HepG2 (cell line): Measurements from ENCODE around the gene ACOX3. TPM values are rescaled to one million over a fixed set of nuclear protein-coding genes. Genes with fewer than 3 reads are reported as not detected.

Experiments
- AGO2 ChIP-seq: fragments of 200-400 bp; formaldehyde crosslinking; optimal IDR thresholded peaks from 2 replicates; pipeline ENCODE3; 2017; ENCODE audit warnings: mild to moderate bottlenecking, low read depth, low read length, moderate library complexity
- ARNTL ChIP-seq: sonication (generic); formaldehyde crosslinking; IDR thresholded peaks from 2 replicates; pipeline ENCODE4 v1.4.0; 2020; ENCODE audit warnings: mild to moderate bottlenecking, missing genetic modification reagents
- ASH2L ChIP-seq: fragments of 300-600, 200-600 bp; sonication (generic); IDR thresholded peaks from 2 replicates; pipeline ENCODE4 v1.7.0; 2017; ENCODE audit warnings: low read depth, mild to moderate bottlenecking, moderate library complexity, mixed read lengths, low read length; ENCODE audit not compliant: insufficient read length
- CBFB ChIP-seq: sonication (generic); formaldehyde crosslinking; IDR thresholded peaks from 2 replicates; pipeline ENCODE4 v1.4.0; 2020; ENCODE audit warnings: missing genetic modification reagents
- FOXO1 ChIP-seq: sonication (generic); formaldehyde crosslinking; IDR thresholded peaks from 2 replicates; pipeline ENCODE4 v1.4.0; 2020; ENCODE audit warnings: missing genetic modification reagents
- HNRNPLL ChIP-seq: fragments of 200-400 bp; formaldehyde crosslinking; IDR thresholded peaks from 2 replicates; pipeline ENCODE4 v1.6.1; 2017; ENCODE audit warnings: mild to moderate bottlenecking, low read depth, low read length; ENCODE audit not compliant: poor library complexity, severe bottlenecking
- HOXD1 ChIP-seq: sonication (generic); formaldehyde crosslinking; IDR thresholded peaks from 2 replicates; pipeline ENCODE4 v1.5.0; 2020; ENCODE audit warnings: missing genetic modification reagents
- IRF2 ChIP-seq: IDR thresholded peaks from 2 replicates; pipeline ENCODE4 v1.6.1; 2018; ENCODE audit warnings: missing genetic modification reagents, missing compliant biosample characterization
- LCORL ChIP-seq, 2 experiments: fragments of 450-650 bp in 1 of 2; sonication (generic) in 1 of 2; formaldehyde crosslinking in 1 of 2; IDR thresholded peaks; 2 replicates each; pipeline versions ENCODE4 v1.5.0 to v1.6.1; 2017 to 2020; ENCODE audit warnings: antibody characterized with exemption in 1 of 2, missing genetic modification reagents in 1 of 2
- MAX ChIP-seq: IDR thresholded peaks from 2 replicates; pipeline ENCODE4 v1.6.1; 2012; ENCODE audit warnings: inconsistent platforms
- MLLT10 ChIP-seq: sonication (generic); formaldehyde crosslinking; IDR thresholded peaks from 2 replicates; pipeline ENCODE4 v1.4.0; 2020; ENCODE audit warnings: missing genetic modification reagents
- NFKB2 ChIP-seq: sonication (generic); formaldehyde crosslinking; IDR thresholded peaks from 2 replicates; pipeline ENCODE4 v1.4.0; 2020; ENCODE audit warnings: missing genetic modification reagents, borderline replicate concordance
- NR2C2 ChIP-seq: sonication (generic); formaldehyde crosslinking; IDR thresholded peaks from 2 replicates; pipeline ENCODE4 v1.4.0; 2020; ENCODE audit warnings: missing genetic modification reagents, mild to moderate bottlenecking, moderate library complexity, borderline replicate concordance
- NR2F2 ChIP-seq: IDR thresholded peaks from 2 replicates; pipeline ENCODE4 v1.6.1; 2012; ENCODE audit warnings: low read depth, inconsistent platforms, borderline replicate concordance
- SNAI1 ChIP-seq: sonication (generic); formaldehyde crosslinking; IDR thresholded peaks from 2 replicates; pipeline ENCODE4 v1.5.0; 2020; ENCODE audit warnings: mild to moderate bottlenecking, missing genetic modification reagents, borderline replicate concordance
- TEAD3 ChIP-seq: optimal IDR thresholded peaks from 2 replicates; pipeline ENCODE3; 2016; ENCODE audit warnings: borderline replicate concordance
- ZNF3 ChIP-seq: IDR thresholded peaks from 2 replicates; pipeline ENCODE4 v1.7.0; 2017; ENCODE audit warnings: inconsistent platforms
- ZNF552 ChIP-seq: sonication (generic); formaldehyde crosslinking; IDR thresholded peaks from 2 replicates; pipeline ENCODE4 v1.9.0; 2022; ENCODE audit warnings: missing genetic modification reagents, mild to moderate bottlenecking, borderline replicate concordance
- ZNF775 ChIP-seq: sonication (generic); formaldehyde crosslinking; IDR thresholded peaks from 2 replicates; pipeline ENCODE4 v1.4.0; 2020; ENCODE audit warnings: missing genetic modification reagents, mild to moderate bottlenecking, moderate library complexity, borderline replicate concordance
- polyA plus RNA-seq, 8 experiments: library from polyadenylated mRNA; depleted of rRNA in 3 of 8; stranded (reverse) in 7 of 8; unstranded in 1 of 8; fragments of >200 nt; fragmentation: Illumina TruSeq in 4 of 8; extraction: Trizol in 4 of 8; gene quantifications; 2 replicates each; pipeline versions ENCODE4 v1.2.1 to v1.2.3, GENCODE V29; 2011 to 2016; ENCODE audit warnings: low read depth in 4 of 8, missing spikeins in 1 of 8, mixed read lengths in 1 of 8; ENCODE audit not compliant: insufficient read depth in 1 of 8
- total RNA-seq, 5 experiments: library from RNA; depleted of rRNA; stranded (reverse); fragments of >200 nt; fragmentation: Illumina TruSeq; extraction: Trizol; gene quantifications; 2 replicates each; pipeline ENCODE4 v1.2.3, GENCODE V29; 2016; ENCODE audit warnings: low read depth in 1 of 5
- TF ChIP-seq, protein P1 (sequence below): sonication (generic); formaldehyde crosslinking; IDR thresholded peaks from 2 replicates; pipeline ENCODE4 v1.9.0; 2021; ENCODE audit warnings: missing genetic modification reagents, borderline replicate concordance
- TF ChIP-seq, protein P2 (sequence below): IDR thresholded peaks from 2 replicates; pipeline ENCODE4 v1.6.1; 2016; ENCODE audit warnings: missing genetic modification reagents, missing compliant biosample characterization
- TF ChIP-seq, protein P3 (sequence below): sonication (generic); formaldehyde crosslinking; IDR thresholded peaks from 2 replicates; pipeline ENCODE4 v1.8.0; 2022; ENCODE audit warnings: missing genetic modification reagents, mild to moderate bottlenecking, borderline replicate concordance
- TF ChIP-seq, protein P4 (sequence below): sonication (generic); formaldehyde crosslinking; IDR thresholded peaks from 2 replicates; pipeline ENCODE4 v1.4.0; 2020; ENCODE audit warnings: missing genetic modification reagents
- TF ChIP-seq, protein P5 (sequence below): IDR thresholded peaks from 2 replicates; pipeline ENCODE4 v1.6.1; 2016

The ACOX3 gene
- total and polyA plus RNA-seq, 2 of the 13 experiments (the other 11 are each of a cell fraction or from before 2014, with no cell fraction given): 4.2 to 17.8 TPM

DNA sequence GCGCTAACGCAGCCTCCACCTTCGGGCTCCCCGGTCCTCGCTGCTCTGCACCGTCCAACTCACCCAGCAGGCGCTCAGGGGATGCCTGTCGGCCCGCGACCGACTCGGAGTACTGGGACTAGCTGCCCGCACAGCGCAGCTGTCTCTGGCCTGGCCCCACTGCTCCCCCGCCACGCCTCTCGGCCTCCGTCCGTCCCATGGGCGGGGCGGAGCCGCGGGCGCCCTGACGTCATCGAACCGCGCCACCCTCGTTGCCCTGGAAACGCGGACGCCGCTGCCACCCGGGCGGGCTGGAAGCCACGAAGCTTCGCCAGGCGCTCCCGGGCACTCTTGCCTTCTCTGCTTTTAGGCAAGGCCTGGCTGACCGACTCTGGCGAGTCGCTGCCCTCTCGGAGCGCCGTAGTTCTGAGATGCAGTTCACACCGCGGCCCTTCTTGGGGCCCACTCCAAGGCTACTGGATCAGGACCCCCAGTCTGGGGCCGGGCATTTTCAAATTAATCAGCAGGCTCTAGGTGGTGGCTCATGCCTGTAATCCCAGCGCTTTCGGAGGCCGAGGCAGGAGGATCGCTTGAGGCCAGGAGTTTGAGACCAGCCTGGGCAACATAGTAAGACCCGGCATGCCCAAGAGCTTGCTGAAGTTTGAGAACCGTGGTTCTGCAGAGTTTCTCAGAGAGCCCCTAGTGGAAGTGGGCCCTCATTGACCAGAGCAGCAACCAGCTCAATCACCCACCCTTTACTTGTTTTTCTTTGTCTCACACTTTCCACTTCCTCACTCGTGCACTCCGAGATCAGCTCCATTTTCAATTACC is 12.0 kb downstream of the ACOX3 start (continued):
- TF ChIP-seq NR2C2 (peak; percentile 51; the same call in 1 of the 2 replicates), TEAD3 (CRISPR knock-in tag) (no peak), ZNF775 (CRISPR knock-in tag) (no peak), FOXO1 (peak; percentile 44; the same call in 1 of the 2 replicates), AGO2 (peak; percentile 95), CBFB (CRISPR knock-in tag) (peak; percentile 91), ASH2L (peak; percentile 44), HNRNPLL (peak; percentile 44), IRF2 (CRISPR knock-in tag) (peak; percentile 77), ZNF3 (no peak), HOXD1 (CRISPR knock-in tag) (no peak), ARNTL (CRISPR knock-in tag) (no peak), MLLT10 (CRISPR knock-in tag) (no peak), NR2F2 (no peak), SNAI1 (peak; percentile 80; the same call in 1 of the 2 replicates), MAX (peak; percentile 83), LCORL (IDR thresholded peaks at IDR 0.05) (no peak), LCORL (CRISPR knock-in tag; IDR thresholded peaks at IDR 0.05) (no peak), ZNF552 (no peak), NFKB2 (CRISPR knock-in tag) (0 out of 2 replicates have a peak, but pooled peaks have one; percentile 39)
- TF ChIP-seq, protein P1, sequence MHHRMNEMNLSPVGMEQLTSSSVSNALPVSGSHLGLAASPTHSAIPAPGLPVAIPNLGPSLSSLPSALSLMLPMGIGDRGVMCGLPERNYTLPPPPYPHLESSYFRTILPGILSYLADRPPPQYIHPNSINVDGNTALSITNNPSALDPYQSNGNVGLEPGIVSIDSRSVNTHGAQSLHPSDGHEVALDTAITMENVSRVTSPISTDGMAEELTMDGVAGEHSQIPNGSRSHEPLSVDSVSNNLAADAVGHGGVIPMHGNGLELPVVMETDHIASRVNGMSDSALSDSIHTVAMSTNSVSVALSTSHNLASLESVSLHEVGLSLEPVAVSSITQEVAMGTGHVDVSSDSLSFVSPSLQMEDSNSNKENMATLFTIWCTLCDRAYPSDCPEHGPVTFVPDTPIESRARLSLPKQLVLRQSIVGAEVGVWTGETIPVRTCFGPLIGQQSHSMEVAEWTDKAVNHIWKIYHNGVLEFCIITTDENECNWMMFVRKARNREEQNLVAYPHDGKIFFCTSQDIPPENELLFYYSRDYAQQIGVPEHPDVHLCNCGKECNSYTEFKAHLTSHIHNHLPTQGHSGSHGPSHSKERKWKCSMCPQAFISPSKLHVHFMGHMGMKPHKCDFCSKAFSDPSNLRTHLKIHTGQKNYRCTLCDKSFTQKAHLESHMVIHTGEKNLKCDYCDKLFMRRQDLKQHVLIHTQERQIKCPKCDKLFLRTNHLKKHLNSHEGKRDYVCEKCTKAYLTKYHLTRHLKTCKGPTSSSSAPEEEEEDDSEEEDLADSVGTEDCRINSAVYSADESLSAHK: no peak
- TF ChIP-seq, protein P2, sequence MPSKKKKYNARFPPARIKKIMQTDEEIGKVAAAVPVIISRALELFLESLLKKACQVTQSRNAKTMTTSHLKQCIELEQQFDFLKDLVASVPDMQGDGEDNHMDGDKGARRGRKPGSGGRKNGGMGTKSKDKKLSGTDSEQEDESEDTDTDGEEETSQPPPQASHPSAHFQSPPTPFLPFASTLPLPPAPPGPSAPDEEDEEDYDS: peak; percentile 25; the same call in 1 of the 2 replicates
- TF ChIP-seq, protein P3, sequence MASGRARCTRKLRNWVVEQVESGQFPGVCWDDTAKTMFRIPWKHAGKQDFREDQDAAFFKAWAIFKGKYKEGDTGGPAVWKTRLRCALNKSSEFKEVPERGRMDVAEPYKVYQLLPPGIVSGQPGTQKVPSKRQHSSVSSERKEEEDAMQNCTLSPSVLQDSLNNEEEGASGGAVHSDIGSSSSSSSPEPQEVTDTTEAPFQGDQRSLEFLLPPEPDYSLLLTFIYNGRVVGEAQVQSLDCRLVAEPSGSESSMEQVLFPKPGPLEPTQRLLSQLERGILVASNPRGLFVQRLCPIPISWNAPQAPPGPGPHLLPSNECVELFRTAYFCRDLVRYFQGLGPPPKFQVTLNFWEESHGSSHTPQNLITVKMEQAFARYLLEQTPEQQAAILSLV (CRISPR knock-in tag): 0 out of 2 replicates have a peak, but pooled peaks have one; percentile 53
- TF ChIP-seq, protein P4, sequence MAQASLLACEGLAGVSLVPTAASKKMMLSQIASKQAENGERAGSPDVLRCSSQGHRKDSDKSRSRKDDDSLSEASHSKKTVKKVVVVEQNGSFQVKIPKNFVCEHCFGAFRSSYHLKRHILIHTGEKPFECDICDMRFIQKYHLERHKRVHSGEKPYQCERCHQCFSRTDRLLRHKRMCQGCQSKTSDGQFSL: peak; percentile 65; the same call in 1 of the 2 replicates
- TF ChIP-seq, protein P5, sequence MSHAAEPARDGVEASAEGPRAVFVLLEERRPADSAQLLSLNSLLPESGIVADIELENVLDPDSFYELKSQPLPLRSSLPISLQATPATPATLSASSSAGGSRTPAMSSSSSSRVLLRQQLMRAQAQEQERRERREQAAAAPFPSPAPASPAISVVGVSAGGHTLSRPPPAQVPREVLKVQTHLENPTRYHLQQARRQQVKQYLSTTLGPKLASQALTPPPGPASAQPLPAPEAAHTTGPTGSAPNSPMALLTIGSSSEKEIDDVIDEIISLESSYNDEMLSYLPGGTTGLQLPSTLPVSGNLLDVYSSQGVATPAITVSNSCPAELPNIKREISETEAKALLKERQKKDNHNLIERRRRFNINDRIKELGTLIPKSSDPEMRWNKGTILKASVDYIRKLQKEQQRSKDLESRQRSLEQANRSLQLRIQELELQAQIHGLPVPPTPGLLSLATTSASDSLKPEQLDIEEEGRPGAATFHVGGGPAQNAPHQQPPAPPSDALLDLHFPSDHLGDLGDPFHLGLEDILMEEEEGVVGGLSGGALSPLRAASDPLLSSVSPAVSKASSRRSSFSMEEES (CRISPR knock-in tag): no peak
